ENCODE data around the gene FARP2.

The FARP2 gene

DNA sequence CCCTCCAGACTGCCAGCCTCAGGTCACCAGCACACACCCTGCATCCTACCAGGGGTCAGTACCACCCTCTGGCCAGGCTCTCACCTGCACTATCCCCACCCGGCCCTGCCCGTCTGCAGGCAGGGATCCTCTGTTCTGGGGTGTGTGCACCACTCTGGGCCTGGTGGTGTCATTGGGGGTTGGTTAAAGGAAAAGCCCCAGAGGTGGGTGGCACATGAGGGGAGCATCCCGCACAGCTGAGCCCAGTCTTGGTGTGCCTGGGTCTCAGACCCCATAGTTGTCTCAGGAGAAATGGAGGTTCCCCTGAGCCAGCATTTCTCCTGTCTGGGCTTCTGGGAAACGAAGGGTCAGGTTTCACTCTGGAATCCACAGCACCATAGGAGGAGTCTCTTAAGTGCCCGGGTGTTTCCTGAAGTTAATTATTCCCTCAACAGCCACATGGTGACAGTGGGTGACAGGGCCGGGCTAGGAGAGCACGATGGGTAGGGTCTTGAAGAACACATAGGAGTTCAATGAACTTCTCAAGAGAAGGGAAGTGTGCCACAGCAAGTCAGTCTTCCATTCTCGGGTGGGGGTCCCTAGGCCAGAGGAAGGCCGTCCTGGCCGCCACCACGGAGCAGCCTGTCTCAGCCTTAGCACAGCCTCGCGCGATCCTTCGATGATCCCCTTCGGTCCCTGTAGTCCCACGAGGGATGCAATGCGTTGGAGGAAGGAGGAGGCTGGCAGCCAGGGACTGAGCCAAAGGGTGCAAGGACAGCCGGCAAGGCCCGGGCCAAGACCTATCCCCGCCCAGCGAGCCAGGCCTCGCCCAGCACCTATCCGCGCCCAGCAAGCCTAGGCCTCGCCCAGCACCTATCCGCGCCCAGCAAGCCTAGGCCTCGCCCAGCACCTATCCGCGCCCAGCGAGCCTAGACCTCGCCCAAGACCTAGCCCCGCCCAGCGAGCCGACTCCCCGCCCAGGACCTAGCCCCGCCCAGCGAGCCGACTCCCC, 1.1 kb upstream of the FARP2 start:
- Histone ChIP-seq H3K4me1 (ENCODE audit: insufficient read depth, low read length, poor library complexity, severe bottlenecking) (peaks cover 24% of the 10 kb centered on the region), H3K9me3 (ENCODE audit: insufficient read depth, low read depth, low read length) (no peaks in the 10 kb centered on the region), H3K4me3 (ENCODE audit: low read length, poor library complexity, severe bottlenecking) (no peak overlapping the region), H3K27me3 (ENCODE audit: insufficient read depth, low read length, poor library complexity, severe bottlenecking) (no peaks in the 10 kb centered on the region), H3K9ac (ENCODE audit: low read depth, low read length, poor library complexity, severe bottlenecking) (no peak overlapping the region), H3F3A (ENCODE audit: low read depth) (peaks cover 8% of the 10 kb centered on the region; the same call in 1 of the 2 replicates), H3K4me2 (ENCODE audit: low read depth, low read length, poor library complexity, severe bottlenecking) (no peak overlapping the region), H3K9me2 (replicated peaks; ENCODE audit: low read depth, low read length) (no peaks in the 10 kb centered on the region), H4K20me1 (ENCODE audit: insufficient read depth, low read length, poor library complexity, severe bottlenecking) (peaks cover 16% of the 10 kb centered on the region), H2AFZ (ENCODE audit: low read length) (no peak overlapping the region), H3K36me3 (ENCODE audit: insufficient read depth, low read length) (peaks cover 50% of the 10 kb centered on the region), H3K79me2 (ENCODE audit: insufficient read depth, low read length) (peaks cover 20% of the 10 kb centered on the region)
- TF ChIP-seq, protein P1, sequence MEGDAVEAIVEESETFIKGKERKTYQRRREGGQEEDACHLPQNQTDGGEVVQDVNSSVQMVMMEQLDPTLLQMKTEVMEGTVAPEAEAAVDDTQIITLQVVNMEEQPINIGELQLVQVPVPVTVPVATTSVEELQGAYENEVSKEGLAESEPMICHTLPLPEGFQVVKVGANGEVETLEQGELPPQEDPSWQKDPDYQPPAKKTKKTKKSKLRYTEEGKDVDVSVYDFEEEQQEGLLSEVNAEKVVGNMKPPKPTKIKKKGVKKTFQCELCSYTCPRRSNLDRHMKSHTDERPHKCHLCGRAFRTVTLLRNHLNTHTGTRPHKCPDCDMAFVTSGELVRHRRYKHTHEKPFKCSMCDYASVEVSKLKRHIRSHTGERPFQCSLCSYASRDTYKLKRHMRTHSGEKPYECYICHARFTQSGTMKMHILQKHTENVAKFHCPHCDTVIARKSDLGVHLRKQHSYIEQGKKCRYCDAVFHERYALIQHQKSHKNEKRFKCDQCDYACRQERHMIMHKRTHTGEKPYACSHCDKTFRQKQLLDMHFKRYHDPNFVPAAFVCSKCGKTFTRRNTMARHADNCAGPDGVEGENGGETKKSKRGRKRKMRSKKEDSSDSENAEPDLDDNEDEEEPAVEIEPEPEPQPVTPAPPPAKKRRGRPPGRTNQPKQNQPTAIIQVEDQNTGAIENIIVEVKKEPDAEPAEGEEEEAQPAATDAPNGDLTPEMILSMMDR (conservative IDR thresholded peaks at IDR 0.05; ENCODE audit: low read length), result no peak
- no peak for TF ChIP-seq EZH2phosphoT487 (IDR thresholded peaks at IDR 0.05; ENCODE audit: borderline replicate concordance)

DNA sequence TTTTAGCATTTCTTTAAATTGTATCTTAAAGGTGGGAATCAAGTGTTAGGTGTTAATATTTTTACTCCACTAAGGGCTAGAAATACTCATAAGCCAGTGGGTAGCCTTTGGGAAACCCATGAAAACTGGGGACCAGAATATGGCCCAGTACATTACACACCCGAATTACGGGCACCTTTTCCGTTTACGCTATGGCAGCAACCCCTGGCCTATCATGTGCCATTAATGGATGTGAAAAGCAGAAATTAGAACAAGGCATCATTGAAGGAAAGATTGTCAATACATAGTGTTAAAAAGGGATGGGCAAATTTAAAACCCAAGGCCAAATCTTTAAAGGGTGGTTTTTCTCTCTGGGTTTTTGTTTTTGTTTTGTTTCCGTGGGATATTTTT, 781 bp downstream of the FARP2 start:
- Histone ChIP-seq H3K9ac (ENCODE audit: low read depth, low read length, poor library complexity, severe bottlenecking) (peak overlapping the region; percentile 82), H3K36me3 (ENCODE audit: insufficient read depth, low read length) (peaks cover 32% of the 10 kb centered on the region; the same call in 1 of the 2 replicates), H4K20me1 (ENCODE audit: insufficient read depth, low read length, poor library complexity, severe bottlenecking) (peaks cover 16% of the 10 kb centered on the region), H3K9me3 (ENCODE audit: insufficient read depth, low read depth, low read length) (no peaks in the 10 kb centered on the region), H3K4me1 (ENCODE audit: insufficient read depth, low read length, poor library complexity, severe bottlenecking) (peaks cover 24% of the 10 kb centered on the region), H3K4me2 (ENCODE audit: low read depth, low read length, poor library complexity, severe bottlenecking) (peak overlapping the region; percentile 98), H2AFZ (ENCODE audit: low read length) (no peak overlapping the region), H3K4me3 (ENCODE audit: low read length, poor library complexity, severe bottlenecking) (peak overlapping the region; percentile 94), H3K9me2 (replicated peaks; ENCODE audit: low read depth, low read length) (no peaks in the 10 kb centered on the region), H3K27me3 (ENCODE audit: insufficient read depth, low read length, poor library complexity, severe bottlenecking) (no peaks in the 10 kb centered on the region), H3K79me2 (ENCODE audit: insufficient read depth, low read length) (peaks cover 20% of the 10 kb centered on the region), H3F3A (ENCODE audit: low read depth) (peaks cover 8% of the 10 kb centered on the region; the same call in 1 of the 2 replicates)
- TF ChIP-seq, protein P1 (conservative IDR thresholded peaks at IDR 0.05; ENCODE audit: low read length), result no peak
- TF ChIP-seq EZH2phosphoT487 (IDR thresholded peaks at IDR 0.05; ENCODE audit: borderline replicate concordance), result no peak

DNA sequence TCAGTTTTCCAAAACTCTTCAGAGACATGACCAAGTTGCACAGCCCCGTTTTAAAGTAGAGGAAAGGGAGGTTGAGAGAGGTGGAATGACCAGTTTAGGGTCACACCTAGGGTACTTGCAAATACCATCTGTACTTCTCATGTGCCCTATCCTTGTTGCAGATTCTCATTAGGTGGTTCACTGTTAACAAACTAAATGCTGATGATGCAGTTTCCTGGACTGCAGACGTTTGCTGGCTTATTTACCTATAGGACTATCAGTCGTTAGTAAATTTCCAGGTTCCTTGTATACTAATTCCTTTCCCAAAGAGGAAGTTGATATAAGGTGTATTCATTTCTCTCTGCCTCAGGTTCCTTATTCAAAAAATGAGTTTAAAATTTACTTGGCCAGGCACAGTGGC, 1.4 kb downstream of the FARP2 start:
- H3K4me3 ChIP-seq (ENCODE audit: low read length, poor library complexity, severe bottlenecking), result peak overlapping the region; percentile 94
- H4K20me1 ChIP-seq (ENCODE audit: insufficient read depth, low read length, poor library complexity, severe bottlenecking), result peaks cover 16% of the 10 kb centered on the region
- no peaks in the 10 kb centered on the region for H3K27me3 ChIP-seq (ENCODE audit: insufficient read depth, low read length, poor library complexity, severe bottlenecking)
- no peak overlapping the region for H2AFZ ChIP-seq (ENCODE audit: low read length)
- H3K9me2 ChIP-seq (replicated peaks; ENCODE audit: low read depth, low read length), result no peaks in the 10 kb centered on the region
- peaks cover 25% of the 10 kb centered on the region; the same call in 1 of the 2 replicates for H3K36me3 ChIP-seq (ENCODE audit: insufficient read depth, low read length)
- TF ChIP-seq, protein P1 (conservative IDR thresholded peaks at IDR 0.05; ENCODE audit: low read length), result no peak
- TF ChIP-seq EZH2phosphoT487 (IDR thresholded peaks at IDR 0.05; ENCODE audit: borderline replicate concordance), result no peak
- H3F3A ChIP-seq (ENCODE audit: low read depth), result peaks cover 8% of the 10 kb centered on the region; the same call in 1 of the 2 replicates
- H3K9ac ChIP-seq (ENCODE audit: low read depth, low read length, poor library complexity, severe bottlenecking), result peak overlapping the region; percentile 82
- peaks cover 20% of the 10 kb centered on the region for H3K79me2 ChIP-seq (ENCODE audit: insufficient read depth, low read length)
- peaks cover 24% of the 10 kb centered on the region for H3K4me1 ChIP-seq (ENCODE audit: insufficient read depth, low read length, poor library complexity, severe bottlenecking)
- H3K4me2 ChIP-seq (ENCODE audit: low read depth, low read length, poor library complexity, severe bottlenecking), result peak overlapping the region; percentile 98
- no peaks in the 10 kb centered on the region for H3K9me3 ChIP-seq (ENCODE audit: insufficient read depth, low read depth, low read length)

All from Loucy (cell line).